Mammary epithelial cell (primary cell): Measurements from ENCODE around the gene CROCC.

Source experiments
- EZH2 ChIP-seq: IDR thresholded peaks from 2 replicates; pipeline ENCODE4 v1.6.1; 2012; ENCODE audit warnings: low read length, inconsistent platforms, borderline replicate concordance
- TF ChIP-seq, protein P1 (sequence below), 2 donors: IDR thresholded peaks in 1 of 2; conservative IDR thresholded peaks in 1 of 2; 2 replicates each; pipeline ENCODE4 v1.5.1; 2011 to 2012; ENCODE audit warnings: inconsistent platforms in 2 of 2, low read length in 2 of 2, mild to moderate bottlenecking in 2 of 2, control low read depth in 1 of 2, low read depth in 1 of 2; ENCODE audit not compliant: insufficient read depth in 1 of 2; ENCODE audit errors: extremely low read depth in 1 of 2

- TF ChIP-seq, protein P1, sequence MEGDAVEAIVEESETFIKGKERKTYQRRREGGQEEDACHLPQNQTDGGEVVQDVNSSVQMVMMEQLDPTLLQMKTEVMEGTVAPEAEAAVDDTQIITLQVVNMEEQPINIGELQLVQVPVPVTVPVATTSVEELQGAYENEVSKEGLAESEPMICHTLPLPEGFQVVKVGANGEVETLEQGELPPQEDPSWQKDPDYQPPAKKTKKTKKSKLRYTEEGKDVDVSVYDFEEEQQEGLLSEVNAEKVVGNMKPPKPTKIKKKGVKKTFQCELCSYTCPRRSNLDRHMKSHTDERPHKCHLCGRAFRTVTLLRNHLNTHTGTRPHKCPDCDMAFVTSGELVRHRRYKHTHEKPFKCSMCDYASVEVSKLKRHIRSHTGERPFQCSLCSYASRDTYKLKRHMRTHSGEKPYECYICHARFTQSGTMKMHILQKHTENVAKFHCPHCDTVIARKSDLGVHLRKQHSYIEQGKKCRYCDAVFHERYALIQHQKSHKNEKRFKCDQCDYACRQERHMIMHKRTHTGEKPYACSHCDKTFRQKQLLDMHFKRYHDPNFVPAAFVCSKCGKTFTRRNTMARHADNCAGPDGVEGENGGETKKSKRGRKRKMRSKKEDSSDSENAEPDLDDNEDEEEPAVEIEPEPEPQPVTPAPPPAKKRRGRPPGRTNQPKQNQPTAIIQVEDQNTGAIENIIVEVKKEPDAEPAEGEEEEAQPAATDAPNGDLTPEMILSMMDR (conservative IDR thresholded peaks at IDR 0.05 in 1 of 2, IDR thresholded peaks at IDR 0.05 in 1 of 2; ENCODE audit: extremely low read depth in 1 of 2, insufficient read depth in 1 of 2, low read depth in 1 of 2, low read length in 2 of 2) = no peak
- no peak for TF ChIP-seq EZH2
These were observed 83.6 kb downstream of the CROCC start for GRCh38 chr1:17005365-17005740.
